GM18951 (cell line): ENCODE data around the gene FOXN1.

ENCODE experiments used
- POLR2A ChIP-seq: IDR thresholded peaks from 4 replicates; pipeline ENCODE4 v1.6.1; 2011; ENCODE audit warnings: mild to moderate bottlenecking; ENCODE audit not compliant: insufficient read length, insufficient read depth; ENCODE audit errors: extremely low read depth
- in situ Hi-C: fragments of 300-500 bp; cut with MboI; formaldehyde crosslinking; loops from one replicate; pipeline ENCODE4 v1.12.0; 2022; ENCODE audit warnings: low sequenced_read_pairs, mixed read lengths, inconsistent platforms; ENCODE audit not compliant: unreplicated experiment

FOXN1 gene

DNA sequence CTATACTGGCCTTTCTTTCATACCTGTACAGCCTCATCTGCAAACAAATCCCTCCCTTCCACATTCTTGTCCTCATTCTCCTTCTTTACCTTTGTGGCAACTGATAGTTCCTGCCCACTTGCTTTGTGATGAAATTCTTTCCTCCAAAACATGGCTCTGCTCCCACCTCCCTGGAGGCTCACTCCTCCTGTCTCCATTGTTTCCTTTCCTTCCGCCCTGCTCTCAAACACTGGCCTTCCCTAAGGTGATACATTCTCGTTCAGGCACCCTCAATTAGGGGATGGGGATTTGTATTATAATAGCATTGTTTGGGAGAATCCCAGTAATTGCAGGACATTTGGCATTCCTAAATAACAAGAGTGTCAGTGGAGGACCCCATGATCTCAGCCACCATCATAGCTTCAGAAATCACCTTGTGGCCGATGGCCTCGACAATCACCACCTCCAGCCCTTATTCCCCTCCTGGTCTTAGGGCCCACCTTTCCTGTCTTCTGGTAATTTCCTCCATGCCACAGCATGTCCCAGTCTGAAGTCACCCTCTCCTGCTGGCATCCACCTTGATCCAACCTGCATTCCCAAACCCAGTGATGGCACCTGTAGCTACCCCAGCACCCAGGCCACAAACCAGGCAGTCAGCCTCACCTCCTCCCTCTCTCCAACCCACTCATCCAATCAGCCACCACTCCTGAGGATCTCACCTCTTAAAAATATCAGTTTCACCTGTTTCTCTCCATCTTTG, 38.4 kb downstream of the FOXN1 start:
- TF ChIP-seq POLR2A = no peak
- in situ Hi-C loops = no loop called here

DNA sequence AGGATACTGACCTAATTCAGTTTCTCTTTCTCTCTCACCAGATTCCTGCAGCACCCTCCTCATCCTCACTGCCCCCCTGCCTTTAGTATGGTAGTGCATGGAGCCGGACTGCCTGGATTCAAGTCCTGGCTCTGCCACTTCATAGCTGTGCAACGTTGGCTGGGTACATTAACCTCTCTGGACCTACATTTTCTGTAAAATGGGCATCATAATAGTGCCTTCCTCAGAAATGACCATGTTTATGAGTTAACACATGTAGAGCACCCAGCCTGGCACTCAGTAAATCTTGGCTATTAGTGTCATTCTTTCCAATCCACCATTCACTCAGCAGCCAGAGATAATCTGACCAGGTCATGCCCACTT, 39.0 kb downstream of the FOXN1 start:
- no peak for TF ChIP-seq POLR2A
- in situ Hi-C loops = no loop called here

DNA sequence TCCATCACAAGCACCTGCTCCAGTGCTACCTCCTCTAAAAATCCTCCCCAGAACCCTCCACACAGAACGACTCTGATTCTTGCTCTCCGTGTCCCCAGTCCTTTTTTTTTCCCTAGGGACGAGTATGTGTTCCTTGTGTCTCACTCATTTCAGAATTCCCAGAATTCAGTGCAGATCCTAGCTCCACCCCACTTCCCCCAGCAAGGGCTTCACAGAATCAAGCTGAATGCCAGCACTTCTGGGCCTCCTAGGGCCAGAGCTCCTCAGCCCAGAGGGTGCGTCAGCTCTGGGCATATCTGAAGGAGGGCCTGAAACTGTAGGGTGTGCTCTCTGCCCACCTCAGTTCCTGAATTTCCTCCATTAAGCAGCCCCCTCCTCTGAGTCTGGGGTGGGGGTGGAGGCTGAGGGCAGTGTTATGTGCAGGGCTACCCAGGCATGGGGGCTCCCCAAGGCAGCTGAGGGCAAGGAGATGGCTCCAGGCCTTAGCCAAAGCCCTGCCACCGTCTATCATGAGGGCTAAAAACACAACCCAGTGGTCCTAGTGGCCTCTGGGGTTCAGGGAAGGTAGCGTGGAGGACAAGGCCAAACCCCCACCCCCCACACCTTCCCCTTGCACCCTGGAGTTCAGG, 39.8 kb downstream of the FOXN1 start:
- in situ Hi-C loops = no loop called here
- no peak for TF ChIP-seq POLR2A

DNA sequence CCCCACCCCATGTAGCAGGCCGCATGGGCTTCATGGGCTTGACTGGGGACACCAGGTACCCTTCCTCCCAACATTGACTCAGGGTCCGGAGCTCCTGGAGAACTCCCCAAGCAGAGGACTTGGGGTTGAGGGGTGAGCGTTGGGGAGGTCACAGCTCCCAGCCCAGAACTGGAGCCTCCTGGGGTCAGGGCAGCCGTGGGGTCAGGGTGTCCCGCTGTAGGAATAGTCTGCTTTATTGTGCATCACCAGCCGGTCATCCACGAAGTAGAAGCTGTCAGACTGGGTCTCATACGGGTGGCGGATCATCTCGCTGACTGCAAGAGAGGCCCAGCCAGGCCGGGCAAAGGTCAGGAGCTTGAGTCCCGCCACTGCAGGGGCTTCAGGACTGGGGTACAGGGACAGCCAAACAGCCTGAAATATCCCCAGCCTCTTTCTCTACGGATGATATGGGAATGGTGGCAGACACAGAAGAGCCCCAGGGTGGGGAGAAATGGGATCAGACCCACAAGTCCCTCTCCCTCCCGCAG, 41.0 kb downstream of the FOXN1 start:
- in situ Hi-C loops = no loop called here
- no peak for TF ChIP-seq POLR2A

DNA sequence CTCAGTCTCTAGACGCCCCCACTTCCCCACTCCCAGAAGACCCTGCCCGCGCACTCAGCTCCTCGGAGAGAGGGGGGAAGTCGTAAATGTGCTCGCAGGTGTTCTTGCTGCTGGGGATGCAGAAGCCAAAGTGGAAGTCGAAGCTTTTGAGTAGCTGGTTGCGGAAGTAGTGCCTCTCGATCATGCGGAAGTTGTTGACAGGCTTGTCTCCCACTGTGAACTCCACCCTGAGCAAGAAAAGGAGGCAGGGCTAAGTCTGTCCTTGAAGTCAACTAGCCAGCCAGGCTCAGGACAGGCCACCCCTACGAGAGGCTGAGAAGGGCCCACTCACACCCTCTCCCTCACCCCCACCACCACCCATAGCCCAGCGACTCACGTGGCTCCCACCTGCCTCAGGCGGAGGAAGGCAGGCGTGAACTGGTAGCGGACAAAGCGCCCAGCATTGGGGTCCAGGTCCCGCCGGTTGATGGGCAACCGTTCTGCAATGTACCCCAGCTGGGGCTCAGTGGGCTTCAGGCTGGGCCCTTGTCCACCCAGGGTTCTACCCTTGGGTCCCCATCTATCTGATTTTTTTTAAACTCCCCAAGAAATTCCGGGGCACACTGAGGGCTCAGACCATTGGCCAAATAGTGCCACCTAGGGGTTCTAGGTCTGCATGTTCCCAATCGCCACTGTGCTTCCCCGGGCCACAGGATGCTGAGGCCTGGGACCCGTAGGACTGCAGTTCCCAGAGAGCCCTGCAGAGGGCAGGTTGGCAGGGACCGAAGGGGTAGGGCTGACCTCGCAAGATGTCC, 41.7 kb downstream of the FOXN1 start:
- in situ Hi-C loops = no loop called here

DNA sequence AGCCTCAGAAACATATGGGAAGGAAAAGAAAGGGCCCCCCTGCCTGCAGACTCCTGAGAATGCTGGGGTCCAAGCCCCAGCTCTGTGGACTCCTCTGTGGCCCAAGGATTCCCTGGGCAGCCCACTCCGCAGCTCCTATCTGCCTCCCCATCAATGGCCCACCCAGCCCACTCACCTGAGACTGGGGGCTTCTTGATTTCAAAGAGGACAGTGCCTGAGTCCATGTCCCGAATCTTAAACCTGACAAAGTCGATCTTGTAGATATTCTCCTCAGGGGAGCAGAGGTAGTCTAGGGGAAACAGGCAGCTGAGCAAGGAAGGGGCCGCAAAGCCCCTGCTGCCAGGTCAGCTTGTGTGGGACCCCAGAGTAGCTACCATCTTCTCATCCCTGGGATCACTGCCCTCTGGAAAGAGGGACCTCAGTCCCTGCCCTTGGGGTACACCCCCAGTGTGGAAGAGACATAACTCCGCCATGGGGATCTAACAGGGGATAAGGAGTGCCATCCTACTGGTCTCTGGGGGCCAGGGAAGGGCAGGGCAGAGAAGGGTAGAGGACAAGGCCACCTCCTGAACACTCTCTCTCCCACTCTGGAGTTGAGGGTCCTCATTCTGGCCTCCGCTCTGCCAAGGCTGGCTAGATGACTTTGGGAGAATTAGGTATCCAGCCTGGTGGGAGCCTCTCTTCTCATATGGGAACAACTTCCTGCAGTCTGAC, 42.4 kb downstream of the FOXN1 start:
- in situ Hi-C loops = no loop called here
- TF ChIP-seq POLR2A = no peak

More for the DNA sequence above, 41.7 kb downstream of the FOXN1 start:
- TF ChIP-seq POLR2A = no peak

DNA sequence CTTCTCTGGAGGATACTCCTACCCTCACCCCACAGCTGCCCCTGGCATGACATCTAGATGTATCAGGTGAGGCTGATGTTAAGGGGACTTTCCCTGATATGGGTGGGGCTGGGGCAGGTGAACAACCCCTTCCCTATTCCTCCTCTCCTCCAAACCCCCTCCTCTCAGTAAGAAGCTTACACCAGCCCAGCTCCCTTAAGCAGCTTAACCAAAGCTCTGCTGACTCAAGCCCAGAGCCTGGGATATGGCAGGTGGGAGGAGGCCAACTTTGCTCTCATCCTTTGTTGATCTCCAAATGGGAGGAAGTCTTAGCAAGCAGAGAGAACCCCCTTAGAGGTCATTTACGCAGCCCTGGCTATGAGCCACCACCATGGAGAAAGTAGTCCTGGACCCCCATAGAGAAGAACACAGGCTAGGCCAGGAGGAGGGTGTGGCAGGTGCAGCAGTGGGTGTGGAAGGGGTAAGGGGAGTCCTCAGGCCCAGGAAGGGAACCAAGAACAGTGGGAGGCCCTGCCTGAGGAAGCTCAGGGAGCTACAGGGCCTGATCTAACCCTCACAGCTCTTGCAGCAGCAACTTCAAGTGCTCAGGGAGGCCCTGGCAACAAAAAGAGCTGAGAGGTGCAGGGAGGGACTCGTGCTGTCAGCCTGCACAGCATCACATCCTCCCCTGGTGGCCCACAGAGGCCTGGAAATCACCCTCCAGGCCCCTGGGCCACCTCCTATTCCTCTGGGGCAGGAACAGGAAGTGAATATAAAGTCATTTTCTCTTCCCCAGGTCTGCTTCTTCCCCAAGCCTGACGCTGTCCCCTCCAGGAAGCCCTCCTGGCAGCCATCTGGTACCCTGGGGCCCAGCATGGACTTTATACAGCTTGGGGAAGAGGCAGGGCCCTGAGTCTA, 43.3 kb downstream of the FOXN1 start:
- in situ Hi-C loops = no loop called here
- TF ChIP-seq POLR2A = peak; percentile 33

DNA sequence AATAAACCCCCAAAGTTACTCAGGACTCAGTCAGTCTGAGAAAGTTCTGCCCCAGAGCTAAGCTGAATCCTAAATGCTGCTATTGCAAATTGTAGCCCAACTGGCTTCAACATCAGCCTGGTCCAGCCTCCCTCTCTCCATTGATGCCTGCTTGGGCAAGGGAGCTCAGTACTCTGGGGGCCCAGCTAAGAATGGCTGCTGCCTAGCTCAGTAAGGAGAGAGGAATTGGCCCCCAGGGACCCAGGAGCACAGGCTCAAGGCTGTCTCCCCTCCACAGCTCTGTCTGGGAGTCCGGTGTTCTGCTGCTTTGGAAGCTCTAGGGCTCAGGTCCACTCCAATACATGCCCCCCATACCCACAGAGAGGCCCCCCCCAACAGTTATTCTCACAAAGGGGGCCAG, 44.7 kb downstream of the FOXN1 start:
- in situ Hi-C loops = no loop called here
- no peak for TF ChIP-seq POLR2A

DNA sequence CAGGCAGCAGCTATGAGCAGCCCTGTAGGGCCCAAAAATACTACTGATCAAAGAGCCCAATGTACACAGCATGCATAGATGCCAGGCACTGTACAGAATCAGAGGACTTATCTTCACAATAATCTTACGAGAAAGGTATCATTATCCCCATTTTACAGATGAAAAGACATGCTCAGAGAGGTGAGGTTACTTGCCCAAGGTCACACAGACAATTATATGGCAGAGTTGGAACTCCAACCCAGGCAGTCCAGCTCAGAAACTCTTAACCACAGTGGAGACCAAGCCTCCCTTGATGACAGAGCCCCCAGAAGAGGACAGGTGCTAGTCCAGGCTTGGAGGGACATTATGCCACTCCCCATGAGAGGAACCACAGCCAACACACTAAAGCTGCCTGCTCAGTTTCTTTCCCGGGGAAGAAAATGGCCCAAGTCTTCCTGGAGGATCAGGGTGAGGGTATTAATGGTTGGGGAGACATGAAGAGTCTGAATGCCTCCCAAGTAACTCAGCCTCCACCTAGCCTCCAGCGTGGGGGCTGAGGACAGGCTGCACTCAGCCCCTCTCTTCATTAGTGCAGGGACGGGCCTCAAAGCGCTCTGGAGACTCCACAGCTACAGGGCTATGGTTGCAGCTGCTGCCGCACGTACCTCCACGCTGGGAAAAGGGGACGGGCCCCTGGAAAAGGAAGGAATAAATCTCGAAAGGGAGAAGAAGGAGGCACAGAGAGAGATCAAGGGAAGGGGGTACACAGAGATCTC, 45.5 kb downstream of the FOXN1 start:
- in situ Hi-C loops = no loop called here
- no peak for TF ChIP-seq POLR2A

DNA sequence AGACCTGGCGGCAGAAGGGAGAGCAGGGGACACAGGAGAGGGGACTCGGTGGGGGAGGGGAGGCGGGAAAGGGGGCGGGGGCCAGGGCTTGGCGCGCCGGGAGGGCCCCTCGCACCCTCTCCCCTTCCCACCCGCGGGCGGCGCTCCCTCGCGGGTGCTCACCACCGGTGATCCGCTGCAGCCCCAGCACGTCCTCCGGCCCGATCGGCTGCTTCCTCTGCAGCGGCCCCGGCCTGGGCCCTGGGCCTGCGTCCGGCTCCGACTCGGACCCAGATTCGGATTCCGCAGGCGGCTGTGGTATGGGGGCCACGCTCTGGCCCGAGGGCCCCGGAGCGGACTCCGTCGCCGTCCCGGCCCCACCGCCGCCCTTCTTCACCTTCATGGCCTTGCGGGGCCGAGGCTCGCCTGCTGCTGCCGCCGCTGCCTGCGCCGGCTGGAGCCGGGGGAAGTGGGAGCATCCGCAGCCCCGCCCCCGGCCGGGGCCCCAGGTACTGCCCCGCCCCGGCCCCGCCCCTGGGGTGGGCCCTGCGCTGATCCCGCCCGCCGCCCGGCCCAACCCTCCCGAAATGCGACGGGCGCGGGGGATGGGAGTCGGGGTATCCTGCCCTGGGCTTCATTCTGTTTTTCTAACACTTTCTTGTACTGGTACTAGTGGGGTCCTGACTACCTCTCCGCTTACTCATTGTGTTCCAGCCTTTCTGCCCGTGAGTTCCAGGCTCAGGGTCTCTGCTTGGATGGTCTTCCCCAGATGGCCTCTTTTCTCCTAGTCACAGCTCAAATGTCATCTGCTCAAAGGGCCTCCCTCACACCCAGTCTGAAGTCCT, 46.2 kb downstream of the FOXN1 start, which contains the start of gene UNC119:
TSS of gene UNC119 (minus strand) at position 449 of the 824 bp plus-strand sequence. CDS start at position 382, 67 bp downstream.
- in situ Hi-C loops = no loop called here
- peak; percentile 89 for TF ChIP-seq POLR2A
